Type B pancreatic cell (in vitro differentiated cells): Measurements from ENCODE around the gene KRT35. TPM values are rescaled to one million over a fixed set of nuclear protein-coding genes. Genes with fewer than 3 reads are reported as not detected.

Source experiments
- DNase-seq: peaks from one replicate; pipeline ENCODE4 v3.0.0; 2021; ENCODE audit warnings: mixed read lengths; ENCODE audit not compliant: unreplicated experiment; ENCODE audit errors: extremely low spot score
- H3K27ac Mint-ChIP-seq: 2 replicates; pipeline ENCODE4 v1.8.0; 2021; ENCODE audit warnings: mild to moderate bottlenecking, mixed read lengths
- H3K27me3 Mint-ChIP-seq: 2 replicates; pipeline ENCODE4 v1.8.0; 2021; ENCODE audit warnings: mixed read lengths
- H3K36me3 Mint-ChIP-seq: 2 replicates; pipeline ENCODE4 v1.8.0; 2021; ENCODE audit warnings: mixed read lengths
- H3K4me1 Mint-ChIP-seq: one replicate; pipeline ENCODE4 v1.8.0; 2021; ENCODE audit warnings: mixed read lengths; ENCODE audit not compliant: unreplicated experiment
- H3K4me3 Mint-ChIP-seq: 2 replicates; pipeline ENCODE4 v1.8.0; 2021; ENCODE audit warnings: mild to moderate bottlenecking, mixed read lengths
- H3K9me3 Mint-ChIP-seq: 2 replicates; pipeline ENCODE4 v1.8.0; 2021; ENCODE audit warnings: mixed read lengths
- CTCF ChIP-seq: fragments of 200-600 bp; sonication (generic); conservative IDR thresholded peaks from 2 replicates; pipeline ENCODE4 v1.5.0; 2021; ENCODE audit warnings: antibody characterized with exemption, mild to moderate bottlenecking
- total RNA-seq: library from RNA; stranded (reverse); gene quantifications from 2 replicates; pipeline ENCODE4 v1.2.1, GENCODE V29; 2021; ENCODE audit warnings: low replicate concordance

KRT35 gene
- total RNA-seq, 1 donor from 2014 or later, result not detected

- H3K27ac Mint-ChIP-seq, result no peak overlapping the region
- H3K9me3 Mint-ChIP-seq, result peaks cover 3% of the 10 kb centered on the region
- H3K36me3 Mint-ChIP-seq, result no peaks in the 10 kb centered on the region
- no peak overlapping the region for H3K4me3 Mint-ChIP-seq
- peaks cover 6% of the 10 kb centered on the region for H3K27me3 Mint-ChIP-seq
- DNase-seq, result no peak
- H3K4me1 Mint-ChIP-seq, result peaks cover 3% of the 10 kb centered on the region
- TF ChIP-seq CTCF, result no peak
These were observed 24.7 kb downstream of the KRT35 start for GRCh38 chr17:41456204-41456603.

GRCh38 chr17:41455236-41455635, 25.7 kb downstream of the KRT35 start:
- Mint-ChIP-seq H3K36me3 (no peaks in the 10 kb centered on the region), H3K4me1 (peaks cover under 1% of the 10 kb centered on the region), H3K4me3 (no peak overlapping the region), H3K27ac (no peak overlapping the region), H3K27me3 (peaks cover 8% of the 10 kb centered on the region), H3K9me3 (peaks cover 7% of the 10 kb centered on the region)
- no peak for TF ChIP-seq CTCF
- no peak for DNase-seq

- DNase-seq, result no peak
- no peak overlapping the region for H3K4me3 Mint-ChIP-seq
- H3K27me3 Mint-ChIP-seq, result peaks cover 8% of the 10 kb centered on the region
- no peak for TF ChIP-seq CTCF
- no peaks in the 10 kb centered on the region for H3K36me3 Mint-ChIP-seq
- peaks cover 7% of the 10 kb centered on the region for H3K9me3 Mint-ChIP-seq
- H3K27ac Mint-ChIP-seq, result no peak overlapping the region
- H3K4me1 Mint-ChIP-seq, result no peaks in the 10 kb centered on the region
These were observed 27.9 kb downstream of the KRT35 start for GRCh38 chr17:41453066-41453465.

- no peak for TF ChIP-seq CTCF
- H3K27ac Mint-ChIP-seq, result no peak overlapping the region
- H3K36me3 Mint-ChIP-seq, result no peaks in the 10 kb centered on the region
- H3K4me1 Mint-ChIP-seq, result no peaks in the 10 kb centered on the region
- no peak overlapping the region for H3K4me3 Mint-ChIP-seq
- peaks cover 8% of the 10 kb centered on the region for H3K27me3 Mint-ChIP-seq
- no peak for DNase-seq
- H3K9me3 Mint-ChIP-seq, result peaks cover 7% of the 10 kb centered on the region
These were observed 28.7 kb downstream of the KRT35 start for GRCh38 chr17:41452281-41452680.

GRCh38 chr17:41451154-41451728, 29.7 kb downstream of the KRT35 start:
- Mint-ChIP-seq H3K9me3 (peaks cover 7% of the 10 kb centered on the region), H3K36me3 (no peaks in the 10 kb centered on the region), H3K27me3 (peaks cover 8% of the 10 kb centered on the region), H3K4me1 (no peaks in the 10 kb centered on the region), H3K4me3 (no peak overlapping the region), H3K27ac (no peak overlapping the region)
- no peak for TF ChIP-seq CTCF
- DNase-seq, result no peak

GRCh38 chr17:41449008-41449407, 31.9 kb downstream of the KRT35 start:
- Mint-ChIP-seq H3K36me3 (no peaks in the 10 kb centered on the region), H3K27me3 (peaks cover 4% of the 10 kb centered on the region), H3K27ac (no peak overlapping the region), H3K4me1 (no peaks in the 10 kb centered on the region), H3K4me3 (no peak overlapping the region), H3K9me3 (peaks cover 7% of the 10 kb centered on the region)
- no peak for DNase-seq
- TF ChIP-seq CTCF, result no peak
